NCI-H345 treated with DMSO at 0.1 percent for 48 hours (cell line): Measurements from ENCODE around the gene ROR1.

ENCODE experiments used
- DNase-seq: peaks from one replicate; lab custom pipeline; 2025; ENCODE audit not compliant: unreplicated experiment; lab: John Stamatoyannopoulos, UW

The ROR1 gene

DNA sequence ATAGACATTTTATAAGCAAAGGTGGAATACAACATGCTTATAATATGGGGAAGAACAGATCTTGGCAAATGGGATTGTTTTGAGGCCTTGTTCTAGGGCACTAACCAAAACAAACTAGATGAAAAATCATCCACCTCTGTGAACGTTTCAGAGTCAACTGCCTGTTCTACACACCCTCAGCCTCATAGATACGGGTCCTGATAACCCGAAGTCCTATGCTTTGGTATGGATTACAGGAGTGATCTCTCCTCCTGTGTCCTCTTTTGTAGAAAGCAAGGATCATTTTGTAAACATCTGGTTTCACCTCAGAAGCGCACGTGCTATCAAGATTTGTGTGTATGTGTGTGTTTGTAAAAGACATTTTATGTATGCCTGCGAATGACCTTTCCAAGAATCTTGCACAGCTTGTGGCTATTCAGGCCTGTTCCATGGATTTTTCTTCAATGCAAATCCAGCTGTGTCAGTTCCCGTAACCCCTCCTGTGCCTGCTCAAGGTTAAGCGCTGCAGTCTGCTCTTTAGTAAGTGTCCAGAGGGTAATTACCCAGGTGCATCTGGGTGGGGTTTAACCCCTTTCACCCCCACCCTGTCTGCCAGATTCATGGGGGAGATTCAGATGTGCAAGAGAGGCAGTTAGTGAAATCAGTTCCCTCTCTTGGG is 132.4 kb downstream of the ROR1 start:
- DNase-seq = no peak

DNA sequence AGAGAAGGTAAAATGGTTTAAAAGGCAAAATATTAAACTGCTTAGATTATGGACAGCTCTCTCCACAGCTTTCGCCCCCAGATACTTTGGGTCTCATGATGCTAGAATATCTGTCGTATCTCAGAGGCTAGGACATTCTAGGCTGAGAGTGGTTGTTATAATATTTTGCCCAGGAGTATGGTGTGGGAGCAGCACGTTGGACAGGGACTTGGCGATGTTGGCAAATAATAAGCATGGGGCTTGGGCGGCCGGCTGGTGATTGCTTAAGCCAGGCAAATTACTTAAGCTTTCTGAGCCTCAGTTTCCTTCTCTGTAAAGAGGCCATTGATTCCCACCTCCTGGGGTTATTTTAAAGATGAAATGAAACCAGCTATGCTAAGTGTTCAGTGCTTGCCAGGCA is 133.2 kb downstream of the ROR1 start:
- no peak for DNase-seq

DNA sequence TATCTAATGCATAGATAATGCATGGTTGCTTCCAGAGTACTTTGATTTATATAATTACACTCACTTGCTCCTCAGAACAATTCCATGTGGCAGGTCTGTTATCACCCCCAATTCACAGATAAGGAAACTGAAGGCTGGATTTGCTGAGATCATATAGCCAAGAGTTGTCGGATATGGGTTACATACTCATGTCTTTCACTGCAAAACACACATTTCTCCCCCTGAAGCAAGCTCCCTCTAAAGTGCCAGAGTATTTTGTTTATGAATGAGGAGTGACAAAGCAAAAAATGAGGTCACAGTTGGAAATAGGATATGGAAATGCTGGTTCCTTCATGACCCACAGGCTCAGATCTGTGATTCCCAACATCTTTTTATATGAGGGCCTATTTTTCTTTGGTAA is 134.2 kb downstream of the ROR1 start:
- no peak for DNase-seq

DNA sequence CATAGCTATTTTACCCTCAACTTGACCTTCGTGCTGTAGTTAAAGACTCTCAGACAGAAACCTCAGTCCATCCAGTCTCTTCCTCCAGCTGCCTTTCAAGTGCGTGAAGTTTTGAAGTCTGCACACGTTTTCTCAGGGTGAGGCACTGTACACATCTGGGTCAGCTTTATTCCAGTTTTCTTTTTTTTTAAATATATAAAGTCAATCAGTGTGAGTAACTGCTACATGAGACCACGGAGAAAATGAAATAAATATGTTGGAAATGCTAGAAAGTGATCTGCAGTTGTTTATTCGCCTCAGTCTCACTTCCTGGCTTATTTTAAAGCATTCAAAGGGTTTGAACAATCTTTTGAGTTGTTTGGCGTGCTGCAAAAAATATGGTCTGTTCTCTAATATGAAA is 135.7 kb downstream of the ROR1 start:
- no peak for DNase-seq

DNA sequence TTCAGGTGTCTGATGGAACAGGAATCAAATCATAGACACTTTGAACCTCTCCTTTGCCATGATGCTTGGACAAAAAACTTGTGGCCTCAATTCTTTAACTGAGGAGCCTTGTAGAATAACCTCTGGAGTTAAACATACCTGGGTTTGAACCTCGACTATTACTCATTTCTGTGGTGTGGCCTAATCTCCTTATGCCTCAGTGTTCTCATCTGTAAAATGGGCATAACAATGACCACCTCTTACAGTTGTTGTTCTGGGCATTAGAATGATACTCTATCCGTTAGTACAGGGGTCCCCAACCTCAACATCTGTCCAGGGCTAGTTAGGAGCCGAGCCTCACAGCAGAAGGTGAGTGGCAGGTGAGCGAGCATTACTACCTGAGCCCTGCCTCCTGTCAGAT is 137.2 kb downstream of the ROR1 start:
- no peak for DNase-seq

DNA sequence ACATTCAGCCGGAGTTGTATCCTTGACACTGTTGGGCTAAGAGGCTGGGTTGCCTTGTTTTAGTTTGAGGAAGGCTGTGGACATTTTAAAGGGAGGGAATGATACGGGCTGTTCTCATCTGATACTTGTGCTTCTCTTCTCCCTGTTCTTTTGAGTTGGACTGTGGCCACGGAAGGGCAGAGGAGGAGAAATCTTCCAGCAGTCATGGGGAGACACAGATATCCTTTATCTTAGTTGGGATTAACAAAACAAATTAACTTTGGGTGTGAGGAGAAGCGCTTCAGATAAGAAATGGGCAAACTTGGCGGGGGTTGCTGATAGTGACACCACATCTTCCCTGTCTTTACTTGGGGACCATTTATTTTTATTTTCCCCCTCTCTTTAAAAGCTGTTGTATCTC is 138.8 kb downstream of the ROR1 start:
- DNase-seq = no peak

DNA sequence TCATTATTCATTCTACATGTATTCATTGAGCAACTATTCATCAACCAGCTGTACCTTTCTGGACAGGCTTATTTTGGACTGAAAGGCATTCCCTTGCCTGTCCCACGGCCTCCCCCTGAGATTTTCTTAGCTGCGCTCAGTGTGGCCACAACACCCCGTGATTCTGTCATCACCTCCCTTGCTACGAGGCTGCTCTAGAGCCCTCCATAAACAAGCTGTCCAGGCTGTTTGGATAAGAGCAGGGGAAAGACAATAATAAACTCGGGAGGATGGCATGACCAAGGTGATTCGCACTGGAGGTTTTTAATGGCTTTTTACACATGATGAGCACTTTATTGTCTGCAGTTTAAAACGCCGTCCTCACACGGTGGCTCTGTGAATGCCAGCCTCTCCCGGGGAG is 139.7 kb downstream of the ROR1 start:
- no peak for DNase-seq

DNA sequence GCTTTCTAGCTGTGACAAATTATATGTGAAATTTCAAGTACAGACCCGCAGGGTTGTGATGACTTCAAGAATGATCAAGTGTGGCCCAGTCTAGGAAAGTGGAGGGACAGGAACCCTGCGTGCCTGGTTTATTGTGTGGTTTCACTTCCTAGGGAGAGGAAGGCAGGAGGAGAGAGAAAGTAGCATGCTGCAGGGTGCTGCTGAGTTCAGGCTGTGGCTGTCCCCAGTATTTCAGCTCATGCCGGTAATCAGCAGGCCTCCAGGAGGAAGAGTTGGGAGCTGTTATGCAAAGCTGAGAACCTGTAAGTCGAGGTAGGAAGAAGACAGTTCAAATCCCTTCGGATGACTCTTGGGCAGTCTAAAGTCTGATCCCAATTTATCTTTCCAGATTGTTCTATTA is 140.4 kb downstream of the ROR1 start:
- no peak for DNase-seq

DNA sequence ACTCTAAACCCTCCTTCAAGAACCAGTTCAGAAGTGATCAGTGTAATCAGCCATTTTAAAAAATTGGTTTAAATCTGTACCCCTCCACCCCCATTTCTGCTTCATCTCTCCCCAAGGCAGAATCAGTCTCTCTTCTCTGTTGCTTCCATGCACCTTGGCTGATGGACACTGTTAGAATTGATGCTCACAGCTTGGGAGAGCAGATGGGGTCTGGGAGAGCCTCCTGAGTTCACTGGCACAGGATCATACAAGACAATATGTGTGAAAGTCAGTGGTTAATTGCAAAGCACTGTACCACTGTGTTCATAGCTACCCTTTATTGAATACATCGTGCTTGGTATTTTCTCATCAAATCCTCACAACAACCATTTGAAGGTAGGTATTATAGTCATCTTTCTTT is 140.9 kb downstream of the ROR1 start:
- DNase-seq = no peak

DNA sequence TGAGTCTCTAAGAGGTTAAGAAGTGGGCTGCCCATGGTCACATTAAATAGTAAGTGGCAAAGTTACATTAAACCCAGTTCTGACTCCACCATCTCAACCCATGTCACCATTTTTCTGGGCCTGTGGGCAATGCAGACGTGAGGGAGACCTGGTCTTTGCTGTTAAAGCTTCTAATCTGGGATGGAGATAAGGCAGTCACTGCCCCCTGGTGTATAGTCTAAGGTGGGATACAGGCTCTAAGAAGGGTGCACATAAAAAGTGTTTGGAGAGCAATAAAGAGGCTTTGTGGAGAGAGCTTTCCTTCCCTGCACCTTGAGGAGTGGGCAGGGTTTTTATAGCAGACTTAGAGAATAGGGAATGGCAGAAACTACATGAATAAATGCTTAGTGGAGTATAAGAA is 141.3 kb downstream of the ROR1 start:
- DNase-seq = no peak

DNA sequence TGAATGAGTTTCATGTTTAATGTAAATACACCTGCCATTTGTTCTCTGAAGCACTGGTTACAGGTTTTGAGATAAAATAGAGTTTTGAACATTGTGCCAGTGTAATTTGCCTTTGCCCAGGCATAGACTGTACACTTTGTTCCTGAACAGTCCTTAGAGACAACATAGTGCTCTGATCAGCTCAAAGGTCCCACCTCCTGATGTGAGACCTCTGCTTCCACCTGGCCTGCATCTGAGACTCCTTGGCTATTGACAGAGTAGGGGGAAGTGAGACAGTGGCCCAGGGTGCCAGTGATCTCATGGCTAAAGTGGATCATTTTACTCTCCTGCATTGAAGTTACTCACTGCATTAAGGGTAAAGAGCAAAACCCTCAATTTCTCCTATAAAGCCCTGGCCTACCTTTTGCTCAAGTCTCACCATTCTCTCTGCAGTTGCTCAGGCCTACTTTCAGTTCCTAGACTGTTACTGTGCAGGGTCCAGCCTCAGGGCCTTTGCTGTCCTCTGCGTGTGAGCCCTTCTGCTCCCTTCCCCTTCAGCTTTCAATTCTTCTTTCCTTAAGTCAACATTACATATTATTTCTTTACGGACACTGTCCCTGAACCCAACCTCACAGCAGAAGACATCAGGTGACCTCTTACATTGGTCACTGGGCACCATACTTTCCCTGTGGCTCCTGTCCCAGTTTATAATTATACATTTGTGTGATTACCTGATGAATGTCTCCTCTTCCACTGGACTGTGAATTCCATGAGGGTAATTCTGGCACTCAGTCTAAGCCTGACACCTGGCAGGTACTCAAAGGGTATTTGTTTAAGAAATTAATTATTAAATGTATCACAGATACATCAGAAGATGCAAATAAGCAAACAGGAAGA is 142.9 kb downstream of the ROR1 start:
- DNase-seq = peak; percentile 40

DNA sequence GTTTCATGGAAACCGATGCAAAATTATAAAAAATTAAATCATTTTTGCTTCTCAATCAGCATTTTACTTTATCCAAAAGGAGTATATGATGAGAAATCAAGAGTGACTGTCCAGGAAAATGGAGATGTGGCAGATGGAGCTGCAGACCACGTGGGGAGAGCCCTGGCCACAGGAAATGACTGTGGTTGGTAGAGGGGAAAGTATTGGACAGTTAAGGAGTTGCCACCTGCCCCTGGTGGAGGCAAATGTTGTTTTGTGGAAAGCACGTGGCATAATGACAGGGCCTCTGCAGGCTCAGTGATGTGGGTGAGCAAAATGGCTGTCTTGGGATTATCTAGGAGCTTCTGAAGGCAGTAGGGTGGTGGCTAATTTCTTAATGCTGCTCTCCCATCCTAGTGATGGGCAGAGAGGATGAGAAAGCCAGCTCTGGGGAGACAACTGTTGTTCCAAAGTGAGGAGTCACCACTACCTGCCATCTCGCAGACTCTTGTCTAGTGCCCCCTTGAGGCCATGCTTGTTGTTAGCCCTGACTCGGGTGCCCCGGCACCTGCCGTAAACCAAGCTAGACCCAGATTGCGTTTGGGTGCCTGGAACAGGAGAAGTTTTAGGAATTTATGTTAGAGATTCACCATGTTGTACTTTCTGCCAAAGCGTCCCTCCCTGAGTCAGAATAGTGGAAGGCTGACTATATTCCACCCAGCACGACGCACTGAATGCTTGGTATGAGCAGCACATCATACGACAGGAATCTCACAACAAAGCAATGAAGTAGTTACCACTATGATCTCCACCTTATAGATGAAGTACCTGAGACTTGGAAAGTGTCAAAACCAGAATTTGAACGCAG is 144.0 kb downstream of the ROR1 start:
- no peak for DNase-seq

DNA sequence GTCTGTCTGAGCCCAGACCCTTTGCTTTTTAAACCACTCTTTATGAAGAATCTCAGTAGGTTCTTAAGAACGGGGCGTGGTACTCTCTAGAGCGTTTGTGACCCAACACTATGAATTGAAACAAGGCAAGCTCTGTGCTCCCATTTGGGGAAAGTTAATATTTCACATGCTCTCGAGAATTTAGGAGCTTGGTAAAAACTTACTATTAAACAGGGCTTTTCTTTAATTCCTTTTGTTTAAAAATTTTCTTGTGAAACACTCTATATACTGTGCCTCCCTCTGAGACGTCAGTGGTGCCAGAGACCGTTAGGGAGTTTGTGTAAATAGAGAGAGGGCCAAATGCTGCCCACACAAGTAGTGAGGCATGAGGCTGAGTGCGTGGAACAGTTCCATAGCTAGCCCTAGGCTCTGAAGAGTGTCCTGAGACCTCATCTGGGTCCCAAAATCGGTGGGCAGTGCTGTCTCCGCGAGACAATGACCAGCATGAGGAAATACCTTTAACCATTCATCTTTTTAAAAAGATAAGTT is 144.7 kb downstream of the ROR1 start:
- no peak for DNase-seq

DNA sequence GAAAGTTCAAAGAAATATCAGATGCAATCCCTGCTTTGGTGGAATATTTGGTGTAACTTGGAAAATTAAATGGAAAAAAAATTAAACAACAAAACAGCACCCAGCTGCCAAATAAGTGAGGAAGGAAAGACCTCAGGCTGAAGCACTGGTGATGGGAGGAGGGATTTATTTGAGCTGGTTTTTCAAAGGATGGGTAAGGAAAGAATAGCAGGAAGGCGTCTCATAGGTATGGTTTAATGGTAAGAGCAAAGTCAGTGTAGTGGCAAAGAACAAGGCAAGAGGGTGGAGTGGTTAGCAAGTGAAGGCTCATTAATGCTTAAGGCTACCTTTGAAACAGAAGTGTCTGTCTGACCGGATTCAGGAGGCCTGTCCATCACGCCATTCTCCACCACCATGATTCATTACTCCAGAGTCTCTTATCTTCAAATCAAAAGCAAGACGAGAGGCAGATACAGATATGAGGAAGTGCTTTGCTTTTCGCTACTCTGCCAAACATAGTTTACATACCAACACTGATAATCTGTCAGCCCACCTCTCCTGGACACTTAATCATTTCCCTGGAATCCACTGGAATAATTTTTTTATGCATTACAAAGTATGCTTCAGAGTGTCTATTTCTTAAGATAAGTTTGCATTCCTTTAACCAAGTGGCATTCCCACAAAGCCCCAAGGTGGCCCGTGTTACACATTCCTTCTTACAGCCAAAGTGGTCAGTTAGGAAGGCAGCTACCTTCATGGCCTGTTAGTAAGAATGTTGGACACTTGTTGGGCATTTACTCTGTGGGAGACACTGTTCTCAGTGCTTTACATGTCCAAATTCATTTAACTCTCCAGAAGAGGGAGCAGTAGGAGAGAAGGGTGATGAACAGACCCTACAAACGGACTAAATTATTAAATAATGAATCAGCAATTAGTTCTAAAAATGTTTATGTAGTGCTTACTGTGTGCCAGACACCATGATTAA is 146.6 kb downstream of the ROR1 start:
- DNase-seq = no peak

DNA sequence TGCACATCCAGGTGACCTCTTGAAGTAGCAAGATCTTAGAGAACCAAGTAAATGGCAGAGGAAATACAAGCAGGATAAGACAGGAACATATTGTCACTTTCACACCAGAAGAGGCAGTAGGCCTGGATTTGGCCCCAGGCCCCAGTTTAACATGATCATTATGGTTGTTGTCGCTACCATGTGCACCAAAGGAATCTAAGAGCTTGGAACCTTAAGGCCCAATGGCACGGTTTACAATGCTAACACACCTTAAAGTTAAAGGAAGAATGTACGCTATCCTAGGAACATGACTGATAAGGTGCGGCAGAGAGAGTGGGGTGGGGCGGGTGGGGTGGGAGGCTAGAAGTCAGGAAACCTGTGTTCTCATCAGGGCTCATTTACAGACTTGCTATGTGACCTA is 147.5 kb downstream of the ROR1 start:
- DNase-seq = no peak

DNA sequence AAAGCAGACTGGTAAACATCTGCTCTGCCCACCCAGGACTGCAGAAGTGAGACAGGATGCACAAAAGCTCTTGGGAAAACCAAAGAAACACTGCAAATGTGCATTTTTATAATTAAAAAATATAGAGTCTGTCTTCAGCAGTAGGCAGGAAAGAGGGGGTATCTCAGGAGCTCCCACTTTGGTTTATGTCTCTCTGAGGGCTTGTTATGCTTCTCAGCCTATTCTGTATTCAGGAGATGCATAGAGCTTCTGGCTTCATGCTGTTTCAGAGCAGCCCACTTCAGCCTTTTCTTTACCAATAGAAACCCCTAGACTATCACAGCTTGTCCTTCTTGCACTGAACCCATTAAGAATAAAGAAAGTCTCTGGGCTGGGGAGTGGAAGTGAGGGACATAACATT is 148.0 kb downstream of the ROR1 start:
- DNase-seq = no peak

DNA sequence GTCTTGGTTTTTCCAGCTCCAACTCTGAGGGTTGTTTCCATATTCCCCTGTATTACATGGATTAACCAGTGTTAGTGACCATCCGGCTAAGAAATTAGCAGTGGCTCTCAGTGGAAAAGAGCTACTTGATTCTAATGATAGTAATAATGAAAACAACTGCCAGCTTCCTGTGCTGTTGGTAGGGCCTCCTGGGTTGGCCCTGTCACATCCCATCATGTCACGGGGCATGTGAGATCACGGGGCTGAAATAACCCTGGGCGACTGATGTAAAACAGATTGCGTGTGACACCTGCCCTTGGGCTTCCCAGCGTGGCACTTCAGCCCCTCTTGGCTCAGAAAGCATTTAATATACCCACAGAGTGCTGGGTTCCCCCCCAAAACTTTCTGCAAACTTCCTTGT is 149.0 kb downstream of the ROR1 start:
- no peak for DNase-seq

DNA sequence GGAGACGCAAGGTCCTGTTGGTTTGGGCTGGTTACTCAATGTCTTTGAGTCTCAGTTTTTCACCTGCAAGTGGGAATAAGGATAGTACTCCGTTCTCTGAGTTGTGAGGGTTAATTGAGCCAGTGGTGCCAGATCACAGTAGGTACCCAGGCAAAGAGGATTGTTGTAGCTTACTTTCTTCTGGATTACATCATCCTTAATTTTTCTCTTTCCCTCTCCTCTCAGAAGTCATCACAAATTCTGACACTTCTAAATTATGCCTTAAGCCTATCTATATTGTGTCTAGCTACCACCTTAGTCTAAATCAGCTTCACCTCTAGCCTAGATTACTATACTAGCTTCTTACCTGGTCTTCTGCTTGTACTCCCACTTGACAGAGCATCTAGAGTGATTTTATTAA is 149.5 kb downstream of the ROR1 start:
- no peak for DNase-seq

DNA sequence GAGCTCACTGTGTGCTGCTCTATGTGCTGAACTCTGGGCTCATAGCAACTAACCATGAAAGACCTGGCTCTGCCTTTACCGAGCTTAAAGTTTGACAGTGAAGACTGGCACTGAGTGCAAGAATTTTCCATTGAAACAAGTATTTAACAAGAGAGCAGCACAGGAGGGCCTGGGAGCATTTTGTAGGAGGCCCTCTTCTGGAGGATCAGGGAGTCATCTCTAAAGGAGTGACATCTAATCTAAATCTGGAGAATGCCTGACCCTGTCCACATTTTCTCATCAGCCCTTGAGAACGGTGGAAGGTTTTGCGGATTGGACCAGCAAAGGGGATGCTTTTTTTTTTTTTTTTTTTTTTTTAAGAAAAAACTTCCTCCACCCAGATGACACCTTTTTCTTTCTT is 150.8 kb downstream of the ROR1 start:
- DNase-seq = no peak
